GM19238 (cell line): ENCODE measurements around the gene H3-3A.

Experiments used
- DNase-seq: peaks from one replicate; pipeline ENCODE4 v3.0.0; 2011; ENCODE audit warnings: low spot score; ENCODE audit not compliant: insufficient read length

H3-3A gene

DNA sequence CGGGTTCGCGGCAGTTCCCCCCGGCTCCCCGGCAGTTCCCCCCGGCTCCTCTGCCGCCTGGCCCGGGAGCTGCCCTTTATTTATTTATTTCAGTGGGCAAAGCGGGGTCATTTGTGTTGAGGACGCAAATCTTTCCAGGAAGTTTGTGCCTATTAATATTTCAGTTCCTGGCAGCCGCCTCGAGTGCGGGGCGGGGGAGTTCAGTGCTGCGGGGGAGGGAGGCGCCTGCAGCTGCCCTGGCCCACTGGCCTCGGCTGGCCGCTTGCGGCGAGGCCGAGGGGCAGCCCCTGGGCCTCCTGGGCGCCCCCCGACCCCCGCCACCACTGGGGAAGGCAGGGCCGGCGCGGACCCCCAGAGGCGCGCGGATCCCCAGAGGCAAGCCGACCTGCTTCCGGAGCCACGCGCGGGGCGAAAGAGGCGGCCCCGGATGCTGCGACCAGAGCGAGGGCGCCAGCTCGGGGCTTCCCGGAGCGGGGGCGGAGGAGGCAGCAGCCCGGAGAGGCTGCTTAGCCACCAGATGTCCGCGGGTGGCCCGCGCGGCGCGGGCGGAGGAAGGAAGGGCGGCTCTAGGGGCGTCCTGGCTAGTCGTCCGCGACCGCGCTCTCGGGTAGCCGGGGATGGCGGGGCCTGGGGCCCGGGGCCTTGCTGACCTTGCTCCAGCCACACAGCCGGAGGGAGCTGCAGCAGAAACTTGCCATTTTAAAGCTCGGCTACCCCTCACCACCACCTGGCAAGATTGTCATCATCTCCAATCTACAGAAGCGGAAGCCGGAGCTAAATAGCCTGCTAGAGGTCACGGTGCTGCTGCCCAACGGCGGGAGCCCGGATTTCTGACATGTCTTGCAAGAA is 48.0 kb downstream of the H3-3A start:
- peak; percentile 98 for DNase-seq

DNA sequence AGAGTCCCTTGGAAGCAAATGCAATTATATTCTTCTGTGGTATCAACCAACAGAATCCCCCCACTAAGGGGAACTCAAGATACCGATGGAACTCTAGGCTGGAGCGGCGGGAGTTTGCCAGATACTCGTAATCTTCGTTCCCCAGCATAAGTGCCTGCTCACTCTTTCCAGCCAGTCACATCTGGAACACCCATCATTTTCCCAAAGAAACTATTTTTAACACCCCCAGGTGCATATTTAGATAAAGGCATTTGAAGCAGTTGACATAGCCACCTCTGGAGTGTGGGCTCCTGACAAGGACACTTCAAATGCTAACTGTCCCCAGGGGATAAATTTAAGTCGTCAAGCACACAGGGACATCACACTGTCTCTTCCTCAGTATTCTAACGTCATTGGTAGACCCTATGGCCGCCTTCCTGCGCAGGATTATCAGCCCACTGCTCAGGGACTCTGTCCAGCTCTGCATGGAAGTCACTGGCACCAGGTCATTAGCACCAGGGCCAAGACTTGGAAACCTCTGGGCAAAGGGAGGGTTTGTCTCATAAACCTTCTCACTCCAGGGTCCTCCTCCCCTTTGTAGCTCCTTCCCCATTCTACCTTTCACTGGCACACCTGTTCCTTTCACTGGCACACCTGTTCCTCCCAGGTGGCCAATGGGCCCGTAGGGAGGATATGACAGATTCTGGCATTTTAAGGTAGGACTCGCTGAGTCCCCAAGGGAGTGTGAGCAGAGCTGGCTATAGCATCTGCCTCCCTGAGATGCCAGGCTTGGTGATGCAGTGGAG is 48.8 kb downstream of the H3-3A start:
- no peak for DNase-seq

DNA sequence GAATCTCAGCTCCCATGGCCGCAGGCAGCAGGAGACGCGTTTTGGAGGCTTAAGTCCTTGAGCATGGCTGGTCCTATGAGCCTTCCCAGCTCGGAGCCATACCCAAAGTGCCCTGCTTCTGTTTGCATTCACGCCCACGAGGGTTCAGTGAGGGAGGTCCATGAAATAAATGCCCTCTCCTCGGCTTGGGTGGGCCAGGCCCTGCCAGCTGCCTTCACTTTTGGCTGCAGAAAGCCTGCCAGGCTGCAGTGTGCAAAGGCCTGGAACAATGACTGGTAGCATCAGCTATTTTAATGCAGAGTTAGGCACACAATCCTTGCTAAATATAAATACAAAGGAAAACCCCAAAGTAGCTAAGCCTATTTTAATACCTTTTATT is 49.4 kb downstream of the H3-3A start:
- DNase-seq, result no peak

DNA sequence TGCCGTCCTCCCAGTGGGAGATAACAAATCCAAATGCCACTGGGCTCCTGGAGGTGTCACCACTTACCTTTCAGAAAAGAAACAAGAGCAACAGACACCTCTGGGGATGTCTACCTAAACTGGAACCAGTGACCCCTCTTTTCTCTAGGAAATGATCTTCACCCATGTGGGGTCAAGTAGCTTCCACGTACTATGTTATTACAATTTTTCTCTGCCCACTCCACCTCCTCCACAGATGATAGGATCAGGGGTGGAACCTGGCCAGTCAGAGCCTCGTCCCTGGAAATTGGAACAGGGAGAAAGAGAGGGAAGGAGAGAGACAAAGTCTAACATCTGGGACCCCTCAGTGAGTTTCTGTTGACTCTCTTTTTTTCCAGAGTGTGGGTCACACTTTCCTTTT is 50.1 kb downstream of the H3-3A start:
- DNase-seq, result no peak

DNA sequence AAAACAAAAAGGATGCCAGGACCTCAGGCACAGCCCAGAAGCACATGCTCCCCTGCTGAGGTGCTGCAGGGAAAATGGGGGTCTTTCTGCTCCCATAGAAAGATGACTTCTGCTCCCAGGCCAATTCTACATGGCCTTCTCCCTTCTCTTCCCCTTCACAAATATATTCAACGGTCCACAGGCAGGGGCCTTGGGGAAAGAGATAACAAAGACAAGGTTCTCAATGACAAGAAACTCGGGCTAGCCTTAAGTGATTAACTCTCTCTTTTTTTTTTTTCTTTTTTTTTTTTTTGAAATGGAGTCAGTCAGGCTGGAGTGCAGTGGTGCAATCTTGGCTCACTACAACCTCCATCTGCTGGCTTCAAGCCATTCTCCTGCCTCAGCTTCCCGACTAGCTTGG is 54.2 kb downstream of the H3-3A start:
- DNase-seq, result no peak

GRCh38 chr1:226117330-226117729 is 54.8 kb downstream of the H3-3A start:
- no peak for DNase-seq

- DNase-seq, result no peak
These were observed 55.8 kb downstream of the H3-3A start for GRCh38 chr1:226118357-226118756.

DNA sequence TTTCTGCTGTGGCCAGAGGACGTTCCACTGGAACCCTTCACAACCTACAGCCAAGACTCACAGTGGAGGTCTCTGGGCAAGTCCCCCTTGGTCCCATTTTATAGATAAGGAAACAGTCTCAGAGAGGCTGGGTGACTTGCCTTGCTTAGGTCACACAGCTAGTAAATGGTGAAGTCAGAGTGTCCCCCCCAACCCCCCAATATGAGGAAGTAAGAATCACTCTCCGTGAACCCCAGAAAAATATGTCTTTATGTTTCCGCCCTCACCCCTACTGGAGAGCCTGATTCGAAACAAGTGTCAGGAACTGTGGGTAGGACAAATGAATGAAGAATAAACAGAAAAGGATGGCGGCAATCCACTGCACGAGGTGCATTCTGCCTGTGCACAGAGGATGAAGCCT is 56.7 kb downstream of the H3-3A start:
- no peak for DNase-seq

DNA sequence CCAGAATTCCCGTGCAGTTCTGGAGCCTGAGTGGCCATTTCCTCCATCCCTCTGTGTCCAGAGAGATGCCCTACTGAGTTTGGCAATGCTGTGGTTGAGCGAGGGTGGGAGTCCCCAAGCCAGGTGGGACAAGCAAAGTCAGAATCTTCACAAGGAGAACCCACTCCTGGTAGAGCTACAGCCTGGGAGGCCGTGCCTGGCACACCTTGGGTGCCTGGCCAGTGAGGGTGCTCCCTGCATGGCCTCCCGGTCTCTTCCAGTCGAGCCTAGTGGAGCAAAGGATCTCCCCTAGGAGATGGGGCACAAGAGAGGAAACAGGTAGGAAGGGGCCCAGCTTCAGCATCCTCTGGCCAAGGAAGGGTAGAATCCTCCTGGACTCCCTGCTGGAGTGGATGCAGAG is 57.9 kb downstream of the H3-3A start:
- no peak for DNase-seq

- no peak for DNase-seq
These were observed 58.6 kb downstream of the H3-3A start for GRCh38 chr1:226121049-226121586.
